Measurements from ENCODE around the gene RUSC1.

Gene RUSC1

DNA sequence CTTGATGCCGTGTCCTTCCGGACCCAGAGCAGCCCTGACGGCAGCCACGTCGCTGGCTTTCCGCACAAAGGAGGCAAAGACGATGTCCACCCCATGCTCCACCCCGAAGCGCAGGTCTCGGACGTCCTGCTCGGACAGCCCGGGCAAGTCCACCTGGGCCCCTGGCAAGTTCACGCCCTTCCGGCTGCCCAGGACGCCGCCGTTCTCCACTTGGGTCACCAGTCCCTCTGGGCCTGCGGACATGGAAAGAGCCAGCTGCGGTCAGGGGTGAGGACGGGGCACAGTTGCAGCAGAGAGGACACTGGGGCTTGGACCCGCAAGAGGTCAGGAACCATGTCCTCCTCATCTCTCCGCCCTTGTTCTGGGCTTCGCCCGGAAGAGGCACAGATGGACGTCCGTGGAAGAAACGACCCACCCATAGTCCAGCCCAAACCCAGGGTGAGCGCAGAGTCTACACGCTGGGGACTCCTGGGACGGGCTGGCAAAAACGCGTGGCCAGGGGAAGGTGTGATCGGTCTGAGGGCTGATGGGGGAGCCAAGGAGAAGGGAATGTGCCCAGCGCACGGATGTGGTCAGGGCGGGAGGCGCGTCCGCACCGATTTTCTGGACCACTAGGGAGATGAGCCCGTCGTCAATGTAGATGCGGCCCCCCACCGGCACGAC is 26.0 kb upstream of the RUSC1 start:
- DNase-seq (ENCODE audit: low read depth in 2 of 2): no peak

DNA sequence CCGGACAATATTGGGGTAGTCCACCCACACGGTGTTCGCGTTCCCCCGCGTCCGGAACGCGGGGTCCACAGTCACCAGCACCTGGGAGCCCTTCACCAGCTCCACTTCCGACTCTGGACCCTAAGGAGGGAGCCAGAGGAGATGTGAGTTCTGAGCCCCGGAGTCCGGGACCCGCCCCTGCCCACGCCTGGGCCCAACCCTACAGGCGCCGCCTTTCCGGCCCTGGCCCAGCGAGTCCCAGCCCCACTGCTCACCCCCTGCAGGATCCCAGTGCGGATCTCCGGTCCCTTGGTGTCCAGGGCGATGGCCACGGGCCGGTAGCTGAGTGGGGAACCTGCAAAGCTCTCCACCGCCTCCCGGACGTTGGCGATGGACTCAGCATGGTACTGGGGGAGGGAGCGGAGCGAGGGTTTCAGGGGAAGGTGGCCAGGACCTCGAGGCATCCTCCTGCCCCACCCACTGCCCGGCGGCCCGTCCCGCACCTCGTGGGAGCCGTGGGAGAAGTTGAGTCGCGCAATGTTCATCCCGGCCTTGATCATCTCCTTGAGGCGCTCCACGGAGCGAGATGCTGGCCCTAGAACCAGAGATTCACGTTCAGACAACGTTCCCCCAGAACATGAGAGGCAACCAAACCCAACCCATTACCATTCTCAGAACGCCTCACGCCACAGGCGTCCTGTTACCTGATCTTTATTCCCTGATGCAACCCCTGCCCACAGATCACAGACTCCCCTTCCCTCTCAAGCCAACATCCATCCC is 25.3 kb upstream of the RUSC1 start:
- no peak for DNase-seq (ENCODE audit: low read depth in 2 of 2)

DNA sequence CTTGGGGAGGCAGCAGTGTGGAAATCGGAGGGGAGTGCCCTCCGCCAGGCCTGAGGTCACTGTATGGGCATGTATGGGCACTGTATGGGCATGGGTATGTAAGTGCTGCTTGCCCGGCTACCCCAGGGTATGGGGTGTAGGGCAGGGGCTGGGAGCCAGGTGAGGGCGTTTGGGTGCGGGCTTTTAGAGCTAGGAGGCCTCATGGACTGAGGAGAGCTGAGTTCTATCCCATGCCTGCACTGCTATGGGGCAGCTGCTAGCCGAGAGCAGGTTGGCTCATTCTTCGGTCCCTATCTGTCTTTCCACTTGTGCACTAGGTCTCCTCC is 24.8 kb upstream of the RUSC1 start:
- no peak for DNase-seq (ENCODE audit: low read depth in 2 of 2)

DNA sequence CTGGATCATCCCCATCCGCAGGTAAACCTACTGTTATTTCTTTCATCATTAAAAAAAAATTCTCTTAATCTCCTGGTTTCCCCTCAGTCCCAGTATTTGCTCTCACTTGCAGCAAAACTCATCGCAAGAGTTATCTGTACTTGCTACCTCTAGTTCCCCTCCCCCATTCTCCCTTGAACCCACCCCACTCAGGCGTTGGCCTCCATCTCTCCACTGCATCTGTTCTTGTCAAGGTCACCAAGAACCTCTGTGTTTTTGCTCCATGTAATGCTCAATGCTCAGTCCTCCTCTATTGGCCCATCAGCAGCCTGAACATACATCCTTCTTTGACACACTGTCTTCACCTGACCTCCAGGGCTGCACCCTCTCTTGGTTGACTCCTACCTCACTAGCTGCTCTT is 24.0 kb upstream of the RUSC1 start:
- no peak for DNase-seq (ENCODE audit: low read depth in 2 of 2)

DNA sequence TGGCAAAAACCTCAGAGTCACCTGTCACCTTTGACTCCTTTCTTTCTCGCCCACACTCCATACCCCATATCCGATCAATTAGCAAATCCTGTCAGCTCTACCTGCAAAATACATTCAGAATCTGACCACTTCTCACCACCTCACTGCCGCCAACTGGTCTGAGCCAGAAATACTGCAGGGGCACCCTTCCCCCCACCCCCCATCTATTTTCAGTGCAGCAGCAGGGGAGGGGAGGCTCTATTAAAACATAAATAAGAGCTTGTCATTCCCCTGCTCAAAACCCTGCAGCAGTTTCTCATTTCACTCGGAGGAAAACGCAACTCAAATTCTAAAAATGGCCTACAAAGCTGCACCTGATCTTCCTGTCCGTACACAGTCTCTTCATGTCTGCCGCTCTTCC is 23.3 kb upstream of the RUSC1 start:
- DNase-seq (ENCODE audit: low read depth in 2 of 2): no peak

DNA sequence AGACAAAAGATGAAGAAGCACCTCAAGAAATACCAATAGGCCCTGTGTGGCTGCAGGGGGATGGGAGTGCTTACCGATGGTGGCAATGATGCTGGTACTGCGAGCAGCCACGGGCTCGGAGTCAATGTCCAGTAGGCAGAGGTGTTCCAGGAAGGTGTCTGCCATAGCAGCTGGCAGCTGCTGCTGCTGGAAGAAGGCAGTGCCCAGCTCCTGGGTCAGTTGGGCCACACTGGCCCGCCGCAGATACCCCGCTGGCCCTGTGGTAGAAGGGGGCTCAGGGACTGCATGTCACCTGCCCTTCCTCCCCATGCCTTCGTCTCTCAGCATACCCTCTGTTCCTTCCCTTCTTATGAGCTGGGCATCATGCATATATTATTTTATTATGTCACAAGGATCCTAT is 20.7 kb upstream of the RUSC1 start:
- no peak for DNase-seq (ENCODE audit: low read depth in 2 of 2)

DNA sequence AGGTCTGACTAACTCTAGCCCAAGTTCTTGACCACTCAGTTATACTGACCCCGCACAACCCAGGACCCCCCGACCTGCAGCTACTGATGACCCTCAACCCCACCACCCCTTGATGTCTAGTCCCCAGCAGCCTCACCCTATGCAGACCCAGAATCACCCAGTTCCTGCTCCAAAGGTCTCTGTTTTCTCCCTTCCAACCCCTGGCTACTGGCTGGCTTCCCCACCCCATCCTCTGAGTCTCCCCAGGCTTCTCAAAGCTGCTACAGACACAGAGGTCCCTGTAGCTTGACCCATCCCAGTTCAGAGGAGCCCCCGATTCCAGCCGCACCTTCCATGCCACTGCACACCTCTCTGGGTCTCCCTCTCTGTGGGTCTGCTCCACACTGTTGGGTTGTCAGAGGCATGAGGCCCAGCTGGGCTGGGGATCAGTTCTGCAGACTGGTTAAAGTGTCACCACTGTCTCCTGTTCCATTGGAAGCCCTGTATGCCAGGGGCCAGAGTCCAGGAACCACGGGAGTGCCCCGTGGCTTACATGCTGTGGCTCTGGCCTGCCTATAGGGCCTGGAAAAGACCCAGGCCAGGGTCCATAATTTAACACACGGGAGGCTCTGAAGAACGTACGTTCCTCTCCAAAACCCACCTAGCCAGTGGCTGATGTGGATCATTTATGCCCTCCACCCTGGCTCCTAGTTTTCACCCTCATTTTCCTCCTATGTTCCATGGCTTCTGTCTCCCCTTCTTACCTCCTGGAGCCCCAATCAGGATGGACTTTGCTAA is 20.0 kb upstream of the RUSC1 start:
- DNase-seq (ENCODE audit: low read depth in 2 of 2): no peak

DNA sequence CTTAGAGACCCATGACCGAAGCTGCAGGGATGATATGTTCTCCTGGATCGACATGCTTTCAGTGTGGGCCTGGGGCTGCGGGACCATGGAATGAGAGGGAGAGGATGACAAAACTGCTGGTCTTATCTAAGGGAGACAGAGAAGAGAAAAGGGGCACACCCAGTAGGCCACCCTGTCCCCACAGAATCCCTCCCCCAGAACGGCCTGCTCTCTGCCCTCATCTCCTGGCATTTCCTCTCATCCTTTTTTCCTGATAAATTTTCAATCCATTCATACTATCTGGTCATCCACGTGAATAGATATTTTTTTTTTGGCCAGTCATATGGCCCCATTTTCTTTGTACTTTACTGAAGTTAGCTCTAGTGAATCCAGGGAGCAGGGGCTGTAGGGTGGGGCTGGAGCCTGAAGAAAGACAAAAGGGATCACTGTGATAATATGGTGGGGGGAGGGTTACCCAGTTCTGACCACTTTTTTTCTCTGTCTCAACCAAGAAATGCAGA is 19.3 kb upstream of the RUSC1 start, which contains the start of gene PKLR:
TSS of gene PKLR (minus strand) at position 97 of the 500 bp plus-strand sequence. CDS start at position 54, 43 bp downstream.
- no peak for DNase-seq (ENCODE audit: low read depth in 2 of 2)

DNA sequence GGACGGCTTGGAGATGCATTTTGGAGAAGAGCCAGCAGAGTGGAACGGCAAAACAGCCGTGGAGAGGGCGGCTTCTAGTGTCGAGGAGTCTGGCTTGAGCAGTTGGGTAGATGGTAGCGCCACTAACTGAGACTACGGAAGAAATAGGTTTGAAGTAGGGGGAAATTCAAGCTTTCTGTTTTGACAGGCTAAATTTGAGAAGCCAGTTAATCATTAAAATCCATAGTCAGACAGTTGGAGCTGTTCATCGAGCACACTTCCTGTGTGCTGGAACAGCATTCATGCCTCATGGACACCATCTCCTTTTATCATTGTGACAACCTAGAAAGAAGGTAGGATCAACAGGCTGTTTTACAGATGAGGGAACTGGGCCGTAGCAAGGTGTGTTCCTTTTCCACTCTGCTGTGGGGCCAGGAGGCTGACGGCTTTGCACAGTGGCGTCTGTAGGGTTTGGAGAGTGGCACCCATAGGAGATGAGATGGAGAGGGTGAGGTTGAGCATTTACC is 16.1 kb upstream of the RUSC1 start:
- no peak for DNase-seq (ENCODE audit: low read depth in 2 of 2)

DNA sequence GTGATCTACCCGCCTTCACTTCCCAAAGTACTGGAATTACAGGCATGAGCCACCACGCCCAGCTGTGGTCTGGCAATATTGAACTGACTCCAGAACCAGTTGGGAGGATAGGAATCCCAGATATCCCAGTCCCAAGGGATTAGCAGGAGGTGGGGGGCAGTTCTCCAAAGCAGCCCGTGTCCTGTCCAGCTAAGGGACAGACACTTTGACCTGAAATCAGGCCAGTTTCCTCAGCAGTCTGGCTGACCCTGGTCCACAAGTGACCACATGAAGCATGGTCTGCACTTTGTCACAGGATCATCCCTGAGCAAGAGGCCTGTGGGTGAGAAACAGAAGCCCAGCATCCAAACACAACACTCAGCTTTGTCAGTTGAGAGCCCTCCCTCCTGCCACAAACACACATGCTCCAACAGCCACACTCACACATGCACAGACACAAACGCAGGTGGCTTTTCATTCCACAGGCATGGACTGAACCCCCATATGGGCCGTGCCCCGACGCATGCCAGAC is 14.8 kb upstream of the RUSC1 start:
- no peak for DNase-seq (ENCODE audit: low read depth in 2 of 2)

DNA sequence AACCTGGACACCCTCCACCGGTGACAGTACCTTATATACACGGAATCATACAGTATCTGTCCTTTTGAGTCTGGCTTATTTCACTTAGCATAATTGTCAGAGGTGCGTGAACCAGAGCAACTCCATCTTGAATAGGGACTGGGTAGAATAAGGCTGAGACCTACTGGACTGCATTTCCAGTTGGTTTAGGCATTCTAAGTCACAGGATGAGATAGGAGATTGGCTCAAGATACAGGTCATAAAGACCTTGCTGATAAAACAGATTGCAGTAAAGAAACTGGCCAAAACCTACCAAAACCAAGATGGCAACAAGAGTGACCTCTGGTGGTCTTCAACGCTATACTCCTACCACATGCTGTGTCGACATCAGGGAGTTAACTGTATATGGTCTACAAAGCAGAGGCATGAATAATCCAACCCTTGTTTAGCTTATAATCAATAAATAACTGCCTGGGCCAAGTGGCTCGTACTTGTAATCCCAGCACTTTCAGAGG is 13.4 kb upstream of the RUSC1 start:
- no peak for DNase-seq (ENCODE audit: low read depth in 2 of 2)

DNA sequence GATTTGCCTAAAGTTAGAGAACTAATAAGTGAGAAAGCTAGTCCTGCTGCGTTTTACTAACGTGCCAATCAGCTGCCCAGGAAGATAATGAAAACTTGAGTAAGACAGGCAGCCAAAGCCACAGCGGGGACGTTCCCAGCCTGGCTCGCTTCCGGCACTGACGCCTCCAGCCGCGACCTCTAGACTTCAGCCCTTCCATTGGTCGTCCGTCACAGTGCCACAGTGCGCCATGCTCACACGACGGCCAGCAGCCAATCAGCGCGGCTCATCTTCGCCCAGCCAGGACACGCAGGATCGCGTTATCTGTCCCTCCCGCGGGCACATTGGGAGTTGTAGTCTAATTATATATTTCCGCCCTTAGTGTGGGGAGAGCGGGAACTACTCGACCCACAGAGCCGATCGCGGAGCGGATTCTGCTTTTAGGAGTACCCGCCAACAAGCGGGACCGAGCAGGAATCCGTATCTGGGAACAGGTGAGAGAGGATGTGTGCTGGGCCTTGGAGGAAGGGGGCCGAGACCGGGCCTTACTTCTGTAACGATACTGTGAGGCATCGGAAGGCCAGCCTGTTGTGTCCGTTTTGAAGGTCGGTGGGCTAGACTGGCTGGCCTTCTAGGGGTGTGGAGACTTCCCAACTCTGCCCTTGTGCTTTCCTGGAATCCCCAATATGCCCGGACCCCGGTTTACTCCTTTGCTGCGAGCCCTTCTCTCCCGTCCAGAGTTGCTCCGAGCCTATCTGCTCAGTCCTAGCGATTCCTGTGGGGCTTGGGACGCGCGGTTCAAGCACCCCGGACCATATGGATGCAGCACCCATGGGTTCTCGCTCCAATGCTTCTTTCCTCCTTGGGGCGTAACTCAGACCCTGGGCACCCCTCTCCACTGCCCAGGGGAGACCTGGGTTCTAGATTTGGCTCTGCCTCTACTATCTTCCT is 11.9 kb upstream of the RUSC1 start, which contains the start of gene FDPS:
TSS of gene FDPS (plus strand) at position 374 of the 930 bp plus-strand sequence. CDS start 924 bp downstream, outside the sequence.
- peak; percentile 94 for DNase-seq (ENCODE audit: low read depth in 2 of 2)

DNA sequence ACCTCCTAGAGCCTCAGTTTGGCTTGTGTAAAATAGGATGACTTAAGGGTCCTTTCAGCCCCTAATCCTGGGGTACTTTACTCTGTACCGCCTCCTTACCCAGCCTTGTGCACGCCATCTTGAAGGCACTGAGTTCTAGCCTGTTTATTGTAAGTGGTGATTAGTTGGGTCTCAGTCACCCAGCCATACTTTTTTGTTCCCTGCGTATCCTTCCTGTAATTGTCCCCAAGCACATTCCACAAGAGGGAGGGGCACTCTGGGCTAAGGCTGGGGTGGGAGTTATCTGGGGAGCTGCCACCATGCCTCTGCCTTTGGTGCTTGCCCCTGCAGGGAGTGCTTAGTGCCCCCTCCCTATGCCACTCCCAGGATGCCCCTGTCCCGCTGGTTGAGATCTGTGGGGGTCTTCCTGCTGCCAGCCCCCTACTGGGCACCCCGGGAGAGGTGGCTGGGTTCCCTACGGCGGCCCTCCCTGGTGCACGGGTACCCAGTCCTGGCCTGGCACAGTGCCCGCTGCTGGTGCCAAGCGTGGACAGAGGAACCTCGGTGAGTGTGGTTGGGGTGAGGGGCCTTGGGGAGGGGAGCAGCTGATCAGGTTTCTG is 11.2 kb upstream of the RUSC1 start:
- no peak for DNase-seq (ENCODE audit: low read depth in 2 of 2)

DNA sequence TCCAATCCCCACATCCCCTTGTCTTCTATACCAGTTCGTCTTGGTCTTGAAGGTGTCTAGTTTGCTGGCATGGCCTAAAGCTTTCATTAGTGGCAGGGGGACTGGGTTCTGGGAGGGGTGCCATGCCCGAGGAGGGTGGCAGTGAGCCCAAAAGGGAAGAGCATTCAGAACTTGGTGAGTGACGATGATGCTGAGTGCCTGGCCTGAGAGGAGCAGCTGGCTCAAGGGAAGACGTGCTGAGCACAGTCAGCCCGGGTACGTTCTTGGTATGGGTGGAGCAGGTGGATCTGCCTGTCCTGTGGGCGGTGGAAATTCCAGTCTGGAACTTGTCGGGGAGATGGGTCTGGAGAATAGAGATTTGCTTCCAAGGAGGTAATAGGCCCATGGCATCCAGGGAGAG is 7.4 kb upstream of the RUSC1 start:
- no peak for DNase-seq (ENCODE audit: low read depth in 2 of 2)

DNA sequence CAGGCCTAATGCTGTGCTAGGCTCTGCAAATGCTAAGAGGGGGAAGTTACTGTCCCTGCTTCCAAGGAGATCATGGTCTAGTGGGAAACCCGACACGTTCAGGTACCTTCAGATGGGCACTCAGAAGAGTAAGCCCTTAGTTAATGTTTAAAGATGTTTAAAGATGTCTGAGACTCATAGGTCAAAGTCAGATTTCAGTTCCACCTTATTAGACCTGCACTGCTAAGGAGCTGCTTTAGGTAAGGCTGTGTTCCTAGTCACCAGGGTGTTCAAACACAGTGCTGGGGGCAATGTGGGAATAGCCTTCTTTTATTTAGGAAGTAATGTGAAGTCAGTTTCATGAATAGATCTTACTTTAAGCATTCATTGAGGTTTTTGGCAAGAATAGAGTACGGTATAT is 3.8 kb upstream of the RUSC1 start:
- no peak for DNase-seq (ENCODE audit: low read depth in 2 of 2)

DNA sequence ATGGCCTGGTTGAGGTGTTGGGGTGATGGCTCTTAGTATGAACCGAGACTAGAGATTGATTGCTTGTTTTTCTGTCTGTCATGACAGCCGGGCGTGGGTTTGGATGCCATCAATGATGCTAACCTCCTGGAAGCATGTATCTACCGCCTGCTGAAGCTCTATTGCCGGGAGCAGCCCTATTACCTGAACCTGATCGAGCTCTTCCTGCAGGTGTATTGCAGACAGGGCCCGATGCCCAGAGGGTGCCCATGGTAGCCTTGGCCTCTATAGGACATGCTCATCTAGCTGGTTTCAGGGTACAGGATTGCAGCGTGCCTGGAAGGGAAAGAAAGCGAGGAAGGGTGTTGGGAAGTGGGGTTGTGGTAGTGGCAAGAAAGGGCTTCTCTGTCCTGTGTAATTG is 2.6 kb upstream of the RUSC1 start:
- DNase-seq (ENCODE audit: low read depth in 2 of 2): no peak

DNA sequence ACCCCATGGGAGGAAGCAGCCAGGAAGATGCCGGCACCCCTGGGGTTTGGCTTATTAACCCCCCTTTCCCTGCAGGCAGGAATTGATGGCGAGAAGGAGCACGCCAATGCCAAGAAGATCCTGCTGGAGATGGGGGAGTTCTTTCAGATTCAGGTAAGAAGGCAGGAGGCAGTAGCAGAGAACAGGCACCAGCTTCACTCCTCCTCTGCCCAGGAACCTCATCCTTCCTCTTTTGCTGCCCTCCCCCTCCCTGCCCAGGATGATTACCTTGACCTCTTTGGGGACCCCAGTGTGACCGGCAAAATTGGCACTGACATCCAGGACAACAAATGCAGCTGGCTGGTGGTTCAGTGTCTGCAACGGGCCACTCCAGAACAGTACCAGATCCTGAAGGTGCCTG is 1.2 kb upstream of the RUSC1 start:
- DNase-seq (ENCODE audit: low read depth in 2 of 2): no peak

DNA sequence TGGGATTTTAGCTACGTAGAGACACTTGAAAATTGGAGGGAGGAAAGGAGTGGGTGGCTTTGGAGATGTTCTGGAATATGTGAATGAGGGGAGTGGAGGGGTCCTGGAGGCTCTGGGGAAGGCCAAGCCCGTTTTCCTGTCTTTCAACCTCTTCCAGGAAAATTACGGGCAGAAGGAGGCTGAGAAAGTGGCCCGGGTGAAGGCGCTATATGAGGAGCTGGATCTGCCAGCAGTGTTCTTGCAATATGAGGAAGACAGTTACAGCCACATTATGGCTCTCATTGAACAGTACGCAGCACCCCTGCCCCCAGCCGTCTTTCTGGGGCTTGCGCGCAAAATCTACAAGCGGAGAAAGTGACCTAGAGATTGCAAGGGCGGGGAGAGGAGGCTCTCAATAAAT is 442 bp upstream of the RUSC1 start:
- DNase-seq (ENCODE audit: low read depth in 2 of 2): no peak

DNA sequence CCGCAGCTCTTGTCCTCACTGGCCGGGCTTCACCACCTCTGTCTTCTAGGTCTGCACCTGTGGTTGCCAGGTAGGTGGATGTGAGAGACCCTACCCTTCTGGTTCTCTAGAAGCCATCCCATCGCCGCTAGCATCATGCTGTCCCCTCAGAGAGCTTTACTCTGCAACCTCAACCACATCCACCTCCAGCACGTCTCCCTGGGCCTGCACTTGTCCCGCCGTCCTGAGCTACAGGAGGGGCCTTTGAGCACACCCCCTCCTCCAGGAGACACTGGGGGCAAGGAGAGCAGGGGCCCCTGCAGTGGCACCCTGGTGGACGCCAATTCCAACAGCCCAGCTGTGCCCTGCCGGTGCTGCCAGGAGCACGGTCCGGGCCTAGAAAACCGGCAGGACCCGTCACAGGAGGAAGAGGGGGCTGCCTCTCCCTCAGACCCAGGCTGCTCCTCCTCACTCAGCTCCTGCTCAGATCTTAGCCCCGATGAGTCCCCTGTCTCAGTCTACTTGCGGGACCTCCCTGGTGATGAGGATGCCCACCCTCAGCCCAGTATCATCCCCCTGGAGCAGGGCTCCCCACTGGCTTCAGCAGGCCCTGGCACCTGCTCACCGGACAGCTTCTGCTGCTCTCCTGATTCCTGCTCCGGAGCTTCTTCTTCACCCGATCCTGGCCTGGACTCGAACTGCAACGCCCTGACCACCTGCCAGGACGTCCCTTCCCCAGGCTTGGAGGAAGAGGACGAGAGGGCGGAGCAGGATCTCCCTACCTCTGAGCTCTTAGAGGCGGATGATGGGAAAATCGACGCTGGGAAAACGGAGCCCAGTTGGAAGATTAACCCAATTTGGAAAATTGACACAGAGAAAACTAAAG is 1.2 kb downstream of the RUSC1 start:
- DNase-seq (ENCODE audit: low read depth in 2 of 2): no peak

DNA sequence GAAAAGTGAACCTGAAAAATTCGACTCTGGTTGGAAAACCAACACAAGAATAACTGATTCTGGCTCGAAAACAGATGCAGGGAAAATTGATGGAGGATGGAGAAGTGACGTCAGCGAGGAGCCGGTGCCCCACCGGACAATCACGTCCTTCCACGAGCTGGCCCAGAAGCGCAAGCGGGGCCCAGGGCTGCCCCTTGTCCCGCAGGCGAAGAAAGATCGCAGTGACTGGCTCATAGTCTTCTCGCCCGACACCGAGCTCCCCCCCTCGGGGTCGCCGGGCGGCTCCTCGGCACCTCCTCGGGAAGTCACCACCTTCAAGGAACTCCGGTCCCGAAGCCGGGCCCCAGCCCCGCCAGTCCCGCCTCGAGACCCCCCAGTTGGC is 1.9 kb downstream of the RUSC1 start:
- no peak for DNase-seq (ENCODE audit: low read depth in 2 of 2)

Measured in stimulated activated CD8-positive, alpha-beta memory T cell treated with anti-CD3 and anti-CD28 coated beads, Interleukin-2, amount 100 ng/mL, for 1 hour (primary cell).